Measurements from ENCODE around the gene CRAMP1. TPM values are rescaled to one million over a fixed set of nuclear protein-coding genes. Genes with fewer than 3 reads are reported as not detected.

CRAMP1 gene
- total RNA-seq, 1 experiment from 2014 or later: 22.9 TPM

GRCh38 chr16:1590930-1591705 is 21.0 kb upstream of the CRAMP1 start:
- ChIA-PET CTCF (no interaction called here), POLR2A (no interaction called here), RAD21 (ENCODE audit: low non-redundant PET in 1 of 2, low total read pairs in 2 of 2, uncharacterized antibody in 2 of 2, unreplicated experiment in 2 of 2) (no interaction called here)
- Histone ChIP-seq H3K9me2 (ENCODE audit: insufficient read depth) (no peaks in the 10 kb centered on the region), H3K4me3 (replicated peaks in 1 of 2; ENCODE audit: low read depth in 1 of 2, low read length in 2 of 2) (no peak overlapping the region), H3K27me3 (ENCODE audit: insufficient read depth, low read length) (no peaks in the 10 kb centered on the region), H3K9me3 (ENCODE audit: control insufficient read depth in 1 of 2, insufficient read depth in 1 of 2, low read depth in 1 of 2, low read length in 2 of 2) (no peaks in the 10 kb centered on the region), H3K9ac (ENCODE audit: low read length) (no peak overlapping the region), H2AFZ (ENCODE audit: low read depth, low read length, poor library complexity, severe bottlenecking) (no peak overlapping the region), H3K4me2 (ENCODE audit: low read length) (no peak overlapping the region), H4K20me1 (ENCODE audit: insufficient read depth) (no peaks in the 10 kb centered on the region), H3K36me3 (ENCODE audit: control insufficient read depth in 1 of 2, insufficient read depth in 2 of 2, low read length in 2 of 2) (peaks cover 0 to 6% of the 10 kb centered on the region in 2 experiments; a peak in 1 of 4 replicates), H3K4me1 (ENCODE audit: control insufficient read depth in 1 of 2, insufficient read depth in 2 of 2, low read length in 2 of 2) (no peaks in the 10 kb centered on the region), H3K79me2 (ENCODE audit: insufficient read depth, low read length) (no peaks in the 10 kb centered on the region), H3K27ac (ENCODE audit: low read depth, low read length) (no peak overlapping the region)
- no TSS peak for BruUV-seq (replicated peaks)
- no peak for ATAC-seq
- DNase-seq (ENCODE audit: low read depth, low spot score): no peak
- no peak for TF ChIP-seq ELF1 (IDR thresholded peaks at IDR 0.05; ENCODE audit: borderline replicate concordance, low read depth)
- TF ChIP-seq ZFX (IDR thresholded peaks at IDR 0.05): no peak
- intact Hi-C loops (cut with micrococcal nuclease): no loop called here

- 0 out of 4 replicates have a peak, but pooled peaks cover 0 to 2% of the 10 kb centered on the region in 2 experiments for H3K36me3 ChIP-seq (ENCODE audit: control insufficient read depth in 1 of 2, insufficient read depth in 2 of 2, low read length in 2 of 2)
- H3K4me1 ChIP-seq (ENCODE audit: control insufficient read depth in 1 of 2, insufficient read depth in 2 of 2, low read length in 2 of 2): no peaks in the 10 kb centered on the region
- no peaks in the 10 kb centered on the region for H3K27me3 ChIP-seq (ENCODE audit: insufficient read depth, low read length)
- ChIA-PET POLR2A (no interaction called here), CTCF (no interaction called here), RAD21 (ENCODE audit: low non-redundant PET in 1 of 2, low total read pairs in 2 of 2, uncharacterized antibody in 2 of 2, unreplicated experiment in 2 of 2) (no interaction called here)
- H3K79me2 ChIP-seq (ENCODE audit: insufficient read depth, low read length): no peaks in the 10 kb centered on the region
- H3K4me2 ChIP-seq (ENCODE audit: low read length): no peak overlapping the region
- no peak overlapping the region for H2AFZ ChIP-seq (ENCODE audit: low read depth, low read length, poor library complexity, severe bottlenecking)
- intact Hi-C loops (cut with micrococcal nuclease): no loop called here
- ATAC-seq (no peak), DNase-seq (ENCODE audit: low read depth, low spot score) (no peak)
- no peaks in the 10 kb centered on the region for H3K9me3 ChIP-seq (ENCODE audit: control insufficient read depth in 1 of 2, insufficient read depth in 1 of 2, low read depth in 1 of 2, low read length in 2 of 2)
- no TSS peak for BruUV-seq (replicated peaks)
- TF ChIP-seq EGR1 (IDR thresholded peaks at IDR 0.05; ENCODE audit: low read depth): no peak
- TF ChIP-seq, protein P1, sequence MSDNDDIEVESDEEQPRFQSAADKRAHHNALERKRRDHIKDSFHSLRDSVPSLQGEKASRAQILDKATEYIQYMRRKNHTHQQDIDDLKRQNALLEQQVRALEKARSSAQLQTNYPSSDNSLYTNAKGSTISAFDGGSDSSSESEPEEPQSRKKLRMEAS (IDR thresholded peaks at IDR 0.05): no peak
- TF ChIP-seq, protein P2, sequence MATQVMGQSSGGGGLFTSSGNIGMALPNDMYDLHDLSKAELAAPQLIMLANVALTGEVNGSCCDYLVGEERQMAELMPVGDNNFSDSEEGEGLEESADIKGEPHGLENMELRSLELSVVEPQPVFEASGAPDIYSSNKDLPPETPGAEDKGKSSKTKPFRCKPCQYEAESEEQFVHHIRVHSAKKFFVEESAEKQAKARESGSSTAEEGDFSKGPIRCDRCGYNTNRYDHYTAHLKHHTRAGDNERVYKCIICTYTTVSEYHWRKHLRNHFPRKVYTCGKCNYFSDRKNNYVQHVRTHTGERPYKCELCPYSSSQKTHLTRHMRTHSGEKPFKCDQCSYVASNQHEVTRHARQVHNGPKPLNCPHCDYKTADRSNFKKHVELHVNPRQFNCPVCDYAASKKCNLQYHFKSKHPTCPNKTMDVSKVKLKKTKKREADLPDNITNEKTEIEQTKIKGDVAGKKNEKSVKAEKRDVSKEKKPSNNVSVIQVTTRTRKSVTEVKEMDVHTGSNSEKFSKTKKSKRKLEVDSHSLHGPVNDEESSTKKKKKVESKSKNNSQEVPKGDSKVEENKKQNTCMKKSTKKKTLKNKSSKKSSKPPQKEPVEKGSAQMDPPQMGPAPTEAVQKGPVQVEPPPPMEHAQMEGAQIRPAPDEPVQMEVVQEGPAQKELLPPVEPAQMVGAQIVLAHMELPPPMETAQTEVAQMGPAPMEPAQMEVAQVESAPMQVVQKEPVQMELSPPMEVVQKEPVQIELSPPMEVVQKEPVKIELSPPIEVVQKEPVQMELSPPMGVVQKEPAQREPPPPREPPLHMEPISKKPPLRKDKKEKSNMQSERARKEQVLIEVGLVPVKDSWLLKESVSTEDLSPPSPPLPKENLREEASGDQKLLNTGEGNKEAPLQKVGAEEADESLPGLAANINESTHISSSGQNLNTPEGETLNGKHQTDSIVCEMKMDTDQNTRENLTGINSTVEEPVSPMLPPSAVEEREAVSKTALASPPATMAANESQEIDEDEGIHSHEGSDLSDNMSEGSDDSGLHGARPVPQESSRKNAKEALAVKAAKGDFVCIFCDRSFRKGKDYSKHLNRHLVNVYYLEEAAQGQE (IDR thresholded peaks at IDR 0.05; ENCODE audit: low read depth): no peak
- TF ChIP-seq SRF (IDR thresholded peaks at IDR 0.05; ENCODE audit: low read depth): no peak
- no peak for TF ChIP-seq ZNF274 (IDR thresholded peaks at IDR 0.05; ENCODE audit: low read depth, low read length)
- TF ChIP-seq POLR2AphosphoS5 (IDR thresholded peaks at IDR 0.05; ENCODE audit: low read depth, low read length): no peak
- TF ChIP-seq, protein P3, sequence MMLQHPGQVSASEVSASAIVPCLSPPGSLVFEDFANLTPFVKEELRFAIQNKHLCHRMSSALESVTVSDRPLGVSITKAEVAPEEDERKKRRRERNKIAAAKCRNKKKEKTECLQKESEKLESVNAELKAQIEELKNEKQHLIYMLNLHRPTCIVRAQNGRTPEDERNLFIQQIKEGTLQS (IDR thresholded peaks at IDR 0.05): no peak
- no peak for TF ChIP-seq CEBPB (IDR thresholded peaks at IDR 0.05; ENCODE audit: low read depth)
- no peak for TF ChIP-seq ZFX (IDR thresholded peaks at IDR 0.05)
- no peak for TF ChIP-seq SP1 (IDR thresholded peaks at IDR 0.05; ENCODE audit: low read depth)
- no peak for TF ChIP-seq RAD21 (IDR thresholded peaks at IDR 0.05; ENCODE audit: low read depth)
- H3K27ac ChIP-seq (ENCODE audit: low read depth, low read length): no peak overlapping the region
- H3K4me3 ChIP-seq (replicated peaks in 1 of 2; ENCODE audit: low read depth in 1 of 2, low read length in 2 of 2): no peak overlapping the region
- H4K20me1 ChIP-seq (ENCODE audit: insufficient read depth): no peaks in the 10 kb centered on the region
- H3K9ac ChIP-seq (ENCODE audit: low read length): no peak overlapping the region
- H3K9me2 ChIP-seq (ENCODE audit: insufficient read depth): no peaks in the 10 kb centered on the region
Observed at GRCh38 chr16:1592446-1592845, 19.7 kb upstream of the CRAMP1 start.
